SH-SY5Y (cell line): ENCODE measurements around the gene SPTAN1.

Experiments
- GATA2 ChIP-seq: IDR thresholded peaks from 2 replicates; pipeline ENCODE4 v1.6.1; 2011; ENCODE audit warnings: mild to moderate bottlenecking, low read depth, low read length
- GATA3 ChIP-seq: IDR thresholded peaks from 2 replicates; pipeline ENCODE4 v1.6.1; 2011; ENCODE audit warnings: low read depth, mild to moderate bottlenecking, low read length, moderate library complexity

GRCh38 chr9:128587453-128587852 lies 35.1 kb downstream of the SPTAN1 start:
- TF ChIP-seq GATA3 (no peak), GATA2 (no peak)
